Loucy (cell line): ENCODE data around the gene BCAP29.

Source experiments
- H2AFZ ChIP-seq: fragments of 200-600 bp; sonication (generic); 2 replicates; pipeline ENCODE4 v1.6.0; 2016; ENCODE audit warnings: antibody characterized with exemption, mild to moderate bottlenecking, low read length, moderate library complexity
- H3F3A ChIP-seq: fragments of 200-600 bp; 2 replicates; pipeline ENCODE4 v1.6.0; 2016; ENCODE audit warnings: antibody characterized with exemption, low read depth, mild to moderate bottlenecking
- H3K27me3 ChIP-seq: fragments of 200-600 bp; sonication (generic); 2 replicates; pipeline ENCODE4 v1.6.1; 2014; ENCODE audit warnings: low read length, mild to moderate bottlenecking; ENCODE audit not compliant: insufficient read depth, poor library complexity, severe bottlenecking
- H3K36me3 ChIP-seq: fragments of 200-600 bp; sonication (generic); 2 replicates; pipeline ENCODE4 v1.6.1; 2016; ENCODE audit warnings: low read length; ENCODE audit not compliant: insufficient read depth
- H3K4me1 ChIP-seq: fragments of 200-600 bp; sonication (generic); 2 replicates; pipeline ENCODE4 v1.5.1; 2014; ENCODE audit warnings: low read length, mild to moderate bottlenecking; ENCODE audit not compliant: insufficient read depth, poor library complexity, severe bottlenecking
- H3K4me2 ChIP-seq: fragments of 200-600 bp; sonication (generic); 2 replicates; pipeline ENCODE4 v1.6.0; 2014; ENCODE audit warnings: antibody characterized with exemption, low read length, low read depth, mild to moderate bottlenecking; ENCODE audit not compliant: poor library complexity, severe bottlenecking
- H3K4me3 ChIP-seq: fragments of 200-600 bp; sonication (generic); 2 replicates; pipeline ENCODE4 v1.5.1; 2014; ENCODE audit warnings: low read length, mild to moderate bottlenecking, mixed read lengths; ENCODE audit not compliant: poor library complexity, severe bottlenecking
- H3K79me2 ChIP-seq: fragments of 200-600 bp; sonication (generic); 2 replicates; pipeline ENCODE4 v1.6.1; 2014; ENCODE audit warnings: low read length; ENCODE audit not compliant: insufficient read depth
- H3K9ac ChIP-seq: fragments of 200-600 bp; sonication (generic); 2 replicates; pipeline ENCODE4 v1.6.0; 2014; ENCODE audit warnings: mild to moderate bottlenecking, low read depth, low read length, moderate library complexity; ENCODE audit not compliant: poor library complexity, severe bottlenecking
- H3K9me2 ChIP-seq: fragments of 200-600 bp; sonication (generic); replicated peaks from 2 replicates; pipeline ENCODE4 v1.6.1; 2016; ENCODE audit warnings: low read depth, low read length, mixed read lengths
- H3K9me3 ChIP-seq: fragments of 200-600 bp; sonication (generic); 2 replicates; pipeline ENCODE4 v1.6.1; 2014; ENCODE audit warnings: mild to moderate bottlenecking, antibody characterized with exemption, low read length, low read depth; ENCODE audit not compliant: insufficient read depth
- H4K20me1 ChIP-seq: fragments of 200-600 bp; sonication (generic); 2 replicates; pipeline ENCODE4 v1.6.0; 2014; ENCODE audit warnings: antibody characterized with exemption, low read length, mild to moderate bottlenecking; ENCODE audit not compliant: insufficient read depth, poor library complexity, severe bottlenecking
- EZH2phosphoT487 ChIP-seq: fragments of 200-600 bp; IDR thresholded peaks from 2 replicates; pipeline ENCODE4 v1.6.1; 2018; ENCODE audit warnings: antibody characterized with exemption, mild to moderate bottlenecking, moderate library complexity, borderline replicate concordance
- TF ChIP-seq, protein P1 (sequence below): fragments of 200-600 bp; sonication (generic); conservative IDR thresholded peaks from 2 replicates; pipeline ENCODE4 v1.5.1; 2014; ENCODE audit warnings: mild to moderate bottlenecking, antibody characterized with exemption, low read length

The BCAP29 gene

DNA sequence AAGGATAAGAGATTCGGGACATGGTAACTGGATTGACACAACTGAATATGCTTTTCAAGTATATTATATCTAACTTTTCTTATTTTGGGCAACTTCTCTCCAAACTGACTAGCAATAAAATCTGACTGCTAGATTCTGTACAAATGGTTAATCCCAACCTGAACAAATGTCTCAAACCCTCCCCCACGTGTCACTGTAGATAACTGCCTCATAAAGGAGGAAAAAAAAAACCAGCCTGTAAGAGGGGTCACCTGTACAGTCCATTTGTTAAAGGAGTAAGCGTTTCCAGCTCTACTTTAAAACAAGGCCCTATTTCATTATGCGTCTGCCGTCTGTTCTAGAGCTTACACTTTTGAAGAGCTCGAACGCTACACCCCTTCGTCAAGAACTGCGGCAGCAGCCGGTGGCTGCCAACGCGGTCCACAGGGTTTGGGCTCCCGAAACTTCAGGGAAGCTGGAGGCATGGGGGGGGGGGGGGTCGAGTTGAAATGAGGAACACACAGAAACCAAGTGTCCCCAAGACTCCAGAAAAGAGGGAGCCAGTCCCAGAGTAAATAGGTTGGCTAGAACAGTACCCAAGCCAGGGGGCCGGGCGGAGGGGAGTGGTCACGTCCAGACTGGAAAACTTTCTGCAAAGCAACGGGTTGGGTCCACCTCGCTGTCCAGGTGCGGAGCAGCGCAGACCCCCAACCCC is 16.8 kb upstream of the BCAP29 start:
- H3K27me3 ChIP-seq: no peaks in the 10 kb centered on the region
- H3K4me1 ChIP-seq: peaks cover 46% of the 10 kb centered on the region
- H2AFZ ChIP-seq: peak overlapping the region; percentile 95
- H4K20me1 ChIP-seq: peaks cover 40% of the 10 kb centered on the region
- no peaks in the 10 kb centered on the region for H3K9me2 ChIP-seq
- H3K36me3 ChIP-seq: no peaks in the 10 kb centered on the region
- peak overlapping the region; percentile 84 for H3K4me3 ChIP-seq
- peaks cover 54% of the 10 kb centered on the region for H3K79me2 ChIP-seq
- H3F3A ChIP-seq: no peaks in the 10 kb centered on the region
- TF ChIP-seq EZH2phosphoT487: no peak
- peak overlapping the region; percentile 85 for H3K4me2 ChIP-seq
- no peaks in the 10 kb centered on the region for H3K9me3 ChIP-seq
- peak overlapping the region; percentile 85 for H3K9ac ChIP-seq

DNA sequence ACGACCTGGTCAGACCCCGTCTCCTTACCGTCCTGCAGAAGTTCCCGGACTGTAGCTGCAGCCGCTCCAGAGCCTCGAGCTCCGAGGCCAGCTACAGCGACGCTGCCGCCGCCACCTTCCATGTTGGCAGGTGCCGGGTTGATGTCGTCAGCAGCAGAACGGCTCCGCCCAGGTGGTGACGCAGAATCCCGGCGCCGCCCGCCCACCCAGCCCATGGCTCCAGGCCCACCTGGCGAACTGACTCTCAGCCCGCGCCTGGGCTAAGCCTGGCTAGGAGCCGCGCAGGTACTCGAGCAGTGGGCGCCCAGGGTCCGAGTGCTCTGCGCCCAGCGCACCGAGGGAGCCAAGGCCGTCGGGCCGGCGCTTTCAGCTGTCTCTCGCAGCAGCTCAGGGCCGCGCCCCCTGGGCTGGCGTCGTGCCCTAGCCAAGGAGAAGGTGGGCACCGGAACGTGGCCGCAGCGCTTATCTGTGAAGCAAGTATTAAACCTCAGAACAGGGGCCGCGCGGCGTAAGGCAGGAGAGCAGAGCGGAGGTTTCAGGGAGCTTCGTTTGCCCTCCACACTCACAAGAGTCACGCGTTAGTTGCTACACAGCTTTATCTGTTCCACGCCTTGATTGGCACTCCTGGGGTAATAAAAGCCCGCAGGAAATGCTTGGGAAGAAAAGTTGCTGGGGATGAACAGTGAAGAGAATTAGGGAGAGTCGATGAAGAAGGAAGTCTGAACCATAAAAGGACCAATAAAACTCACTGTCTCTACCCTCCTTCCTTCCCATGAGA is 16.1 kb upstream of the BCAP29 start, which contains the start of the genes COG5 and DUS4L:
Gene COG5 (minus strand): TSS at position 146 of the 778 bp plus-strand sequence. CDS start 24 bp downstream, at position 122.
Gene DUS4L (plus strand): TSS at position 197 of the 778 bp plus-strand sequence. CDS start 3,100 bp downstream, outside the sequence.
- TF ChIP-seq EZH2phosphoT487: no peak
- TF ChIP-seq, protein P1, sequence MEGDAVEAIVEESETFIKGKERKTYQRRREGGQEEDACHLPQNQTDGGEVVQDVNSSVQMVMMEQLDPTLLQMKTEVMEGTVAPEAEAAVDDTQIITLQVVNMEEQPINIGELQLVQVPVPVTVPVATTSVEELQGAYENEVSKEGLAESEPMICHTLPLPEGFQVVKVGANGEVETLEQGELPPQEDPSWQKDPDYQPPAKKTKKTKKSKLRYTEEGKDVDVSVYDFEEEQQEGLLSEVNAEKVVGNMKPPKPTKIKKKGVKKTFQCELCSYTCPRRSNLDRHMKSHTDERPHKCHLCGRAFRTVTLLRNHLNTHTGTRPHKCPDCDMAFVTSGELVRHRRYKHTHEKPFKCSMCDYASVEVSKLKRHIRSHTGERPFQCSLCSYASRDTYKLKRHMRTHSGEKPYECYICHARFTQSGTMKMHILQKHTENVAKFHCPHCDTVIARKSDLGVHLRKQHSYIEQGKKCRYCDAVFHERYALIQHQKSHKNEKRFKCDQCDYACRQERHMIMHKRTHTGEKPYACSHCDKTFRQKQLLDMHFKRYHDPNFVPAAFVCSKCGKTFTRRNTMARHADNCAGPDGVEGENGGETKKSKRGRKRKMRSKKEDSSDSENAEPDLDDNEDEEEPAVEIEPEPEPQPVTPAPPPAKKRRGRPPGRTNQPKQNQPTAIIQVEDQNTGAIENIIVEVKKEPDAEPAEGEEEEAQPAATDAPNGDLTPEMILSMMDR: no peak
- H3K4me1 ChIP-seq: peaks cover 46% of the 10 kb centered on the region
- no peaks in the 10 kb centered on the region for H3K9me2 ChIP-seq
- peak within 1 kb of the TSS; percentile 85 for H3K9ac ChIP-seq
- H3K9me3 ChIP-seq: no peaks in the 10 kb centered on the region
- H3K27me3 ChIP-seq: no peaks in the 10 kb centered on the region
- peak within 1 kb of the TSS; percentile 84 for H3K4me3 ChIP-seq
- H3F3A ChIP-seq: no peaks in the 10 kb centered on the region
- no peaks in the 10 kb centered on the region for H3K36me3 ChIP-seq
- H3K79me2 ChIP-seq: peaks cover 54% of the 10 kb centered on the region
- peaks cover 39% of the 10 kb centered on the region for H4K20me1 ChIP-seq
- H2AFZ ChIP-seq: peak within 1 kb of the TSS; percentile 95
- peak within 1 kb of the TSS; percentile 93 for H3K4me2 ChIP-seq

DNA sequence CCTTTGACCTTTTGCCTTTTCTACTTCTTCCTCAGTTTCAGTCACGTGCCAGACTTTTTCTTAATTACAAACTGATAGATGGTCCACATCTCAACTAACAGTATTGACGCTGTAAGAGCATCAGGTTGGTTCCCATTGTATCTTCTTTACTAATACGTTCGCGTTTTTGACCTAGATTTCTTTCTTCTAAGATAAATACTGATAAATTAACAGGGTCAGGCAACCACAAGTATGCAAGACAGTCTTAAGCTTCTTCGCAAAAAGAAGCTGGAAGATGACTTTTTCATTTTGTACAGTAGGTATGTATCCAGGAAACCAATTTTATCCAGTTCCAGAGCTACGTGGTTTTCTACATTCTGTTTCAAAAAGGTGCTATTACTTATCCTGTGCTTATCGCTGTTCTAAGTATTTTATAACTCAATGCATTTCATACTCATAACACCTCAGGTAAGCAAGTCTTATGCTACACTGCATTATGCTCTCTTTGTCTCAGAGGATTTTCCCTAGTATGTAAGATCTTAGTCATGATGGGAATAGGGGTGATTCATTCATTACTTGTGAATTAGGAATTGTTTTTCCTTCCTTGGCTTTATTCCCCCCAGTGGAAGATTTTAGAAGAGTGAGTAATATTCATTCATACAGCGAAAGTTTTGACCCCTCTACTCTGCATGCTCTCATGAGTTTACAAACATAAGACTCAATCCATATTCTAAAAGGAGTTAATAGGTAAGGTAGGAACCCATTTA is 15.3 kb upstream of the BCAP29 start:
- peak overlapping the region; percentile 93 for H3K4me2 ChIP-seq
- no peaks in the 10 kb centered on the region for H3K36me3 ChIP-seq
- peaks cover 38% of the 10 kb centered on the region for H3K4me1 ChIP-seq
- no peaks in the 10 kb centered on the region for H3K27me3 ChIP-seq
- H3F3A ChIP-seq: no peaks in the 10 kb centered on the region
- TF ChIP-seq, protein P1: no peak
- no peak for TF ChIP-seq EZH2phosphoT487
- no peaks in the 10 kb centered on the region for H3K9me2 ChIP-seq
- peak overlapping the region; percentile 85 for H3K9ac ChIP-seq
- H3K4me3 ChIP-seq: peak overlapping the region; percentile 84
- peaks cover 48% of the 10 kb centered on the region for H3K79me2 ChIP-seq
- peak overlapping the region; percentile 95 for H2AFZ ChIP-seq
- peaks cover 32% of the 10 kb centered on the region for H4K20me1 ChIP-seq
- H3K9me3 ChIP-seq: no peaks in the 10 kb centered on the region
